GM21717 (cell line): ENCODE data around the gene ZFPM1.
A peak's percentile ranks its signal among the peaks of the same experiment; 100 is the strongest.

Experiments used
- ATAC-seq: cut with Tn5 transposase; IDR thresholded peaks from one replicate; pipeline ENCODE4 v1.9.1; 2021; ENCODE audit warnings: mild to moderate bottlenecking, moderate library complexity; ENCODE audit not compliant: unreplicated experiment

The ZFPM1 gene

GRCh38 chr16:88558457-88559442, 105.7 kb downstream of the ZFPM1 start:
- ATAC-seq = no peak

- ATAC-seq = no peak
These were observed 107.8 kb downstream of the ZFPM1 start for GRCh38 chr16:88560714-88561484.

DNA sequence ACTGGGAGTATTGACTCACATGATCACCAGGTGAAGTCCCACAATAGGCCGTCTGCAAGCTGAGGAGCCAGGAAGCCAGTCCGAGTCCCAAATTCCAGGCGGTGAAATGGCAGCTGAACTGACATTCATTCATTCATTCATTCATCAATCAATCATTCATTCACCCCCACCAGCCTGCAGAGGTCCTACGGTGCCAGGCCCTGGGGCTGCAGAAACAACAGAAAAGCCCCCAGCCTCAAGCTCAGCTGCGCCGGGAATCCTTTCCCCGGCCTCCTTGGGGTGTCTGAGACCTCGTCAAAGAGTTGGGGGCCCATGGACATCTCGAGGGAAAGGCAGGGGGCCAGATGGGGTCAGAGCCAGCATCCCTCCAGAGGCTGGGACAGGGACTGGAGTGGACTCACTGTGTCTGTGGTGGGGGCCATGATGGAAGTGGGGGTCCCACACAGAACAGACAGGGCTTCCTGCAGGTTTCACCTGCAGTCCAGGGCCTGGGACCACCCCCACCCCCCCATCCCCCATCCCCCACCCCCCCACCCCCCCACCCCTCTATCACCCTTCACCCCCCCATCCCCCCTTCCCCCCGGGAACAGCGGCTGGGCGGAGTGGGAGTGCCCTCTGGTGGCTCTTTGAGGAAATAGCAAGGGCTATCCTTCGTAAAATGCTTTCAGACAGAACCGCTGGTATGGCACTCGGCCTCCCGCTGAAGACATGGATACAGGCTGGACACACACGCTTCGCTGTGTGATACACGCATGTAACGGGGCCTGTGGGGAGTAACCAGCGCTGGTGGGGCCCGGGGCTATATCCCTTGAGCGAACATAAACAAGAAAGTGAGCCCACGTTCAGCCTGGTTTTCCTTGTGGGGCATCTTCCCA, 108.6 kb downstream of the ZFPM1 start:
- ATAC-seq = no peak

DNA sequence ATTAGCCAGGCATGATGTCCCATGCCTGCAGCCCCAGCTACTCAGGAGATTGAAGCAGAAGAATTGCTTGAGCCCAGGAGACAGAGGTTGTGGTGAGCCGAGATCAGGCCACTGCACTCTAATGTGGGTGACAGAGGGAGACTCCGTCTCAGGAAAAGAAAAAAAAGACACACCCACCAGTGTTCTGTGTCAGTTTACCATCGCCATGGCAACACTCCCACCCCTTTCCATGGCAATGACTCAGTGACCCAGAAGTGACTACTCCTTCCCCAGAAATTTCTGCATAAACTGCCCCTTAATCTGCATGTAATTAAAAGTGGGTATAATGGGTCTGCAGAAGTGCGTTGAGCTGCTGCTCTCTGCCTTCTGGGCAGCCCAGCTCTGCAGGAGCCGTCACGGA, 113.1 kb downstream of the ZFPM1 start:
- ATAC-seq = no peak

- ATAC-seq = peak; percentile 0
These were observed 115.9 kb downstream of the ZFPM1 start for GRCh38 chr16:88568710-88569613.

- peak; percentile 16 for ATAC-seq
These were observed 116.5 kb downstream of the ZFPM1 start for GRCh38 chr16:88569614-88569984.

DNA sequence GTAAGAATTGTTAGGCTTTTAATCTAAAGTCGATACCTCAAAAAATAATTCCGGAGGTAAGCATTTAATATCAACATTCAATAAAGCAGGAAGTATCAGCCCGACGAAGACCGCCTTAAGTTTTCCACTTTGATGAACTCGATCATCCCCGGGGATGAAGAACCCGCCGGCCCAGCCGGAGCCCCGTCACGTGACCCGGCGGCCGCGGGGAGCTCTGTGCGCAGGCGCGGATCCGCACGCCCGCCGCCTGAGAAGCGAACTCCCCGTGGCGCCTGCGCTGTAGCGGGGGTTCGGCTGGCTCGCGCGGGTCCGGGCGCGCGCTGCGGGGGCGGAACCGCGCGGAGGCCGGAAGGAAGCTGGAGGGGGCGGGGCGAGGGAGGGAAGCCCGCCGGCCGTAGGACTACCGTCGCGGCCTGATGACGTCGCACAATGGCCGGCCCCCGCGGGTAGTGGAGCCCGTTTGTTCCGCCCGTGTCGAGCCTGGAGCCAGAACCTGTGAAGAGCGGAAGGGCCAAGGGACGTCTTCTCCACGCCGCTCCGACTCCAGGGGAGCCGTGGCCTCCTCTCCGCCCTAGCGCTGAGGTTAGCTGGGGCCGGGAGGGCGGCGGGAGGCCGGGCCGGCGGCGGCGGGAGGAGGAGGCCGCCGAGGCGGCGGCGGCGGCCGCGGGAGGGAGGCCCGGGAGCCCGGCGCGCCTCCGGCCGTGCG, 117.1 kb downstream of the ZFPM1 start, which contains the start of gene ZC3H18:
TSS of gene ZC3H18 (plus strand) at position 419 of the 706 bp plus-strand sequence. CDS start 6,721 bp downstream, outside the sequence.
- peak; percentile 53 for ATAC-seq

- ATAC-seq = no peak
These were observed 117.6 kb downstream of the ZFPM1 start for GRCh38 chr16:88570691-88571092.

GRCh38 chr16:88575251-88575650, 122.2 kb downstream of the ZFPM1 start:
- no peak for ATAC-seq

- ATAC-seq = no peak
These were observed 123.2 kb downstream of the ZFPM1 start for GRCh38 chr16:88576307-88576706.

- no peak for ATAC-seq
These were observed 124.1 kb downstream of the ZFPM1 start for GRCh38 chr16:88577166-88577565.

DNA sequence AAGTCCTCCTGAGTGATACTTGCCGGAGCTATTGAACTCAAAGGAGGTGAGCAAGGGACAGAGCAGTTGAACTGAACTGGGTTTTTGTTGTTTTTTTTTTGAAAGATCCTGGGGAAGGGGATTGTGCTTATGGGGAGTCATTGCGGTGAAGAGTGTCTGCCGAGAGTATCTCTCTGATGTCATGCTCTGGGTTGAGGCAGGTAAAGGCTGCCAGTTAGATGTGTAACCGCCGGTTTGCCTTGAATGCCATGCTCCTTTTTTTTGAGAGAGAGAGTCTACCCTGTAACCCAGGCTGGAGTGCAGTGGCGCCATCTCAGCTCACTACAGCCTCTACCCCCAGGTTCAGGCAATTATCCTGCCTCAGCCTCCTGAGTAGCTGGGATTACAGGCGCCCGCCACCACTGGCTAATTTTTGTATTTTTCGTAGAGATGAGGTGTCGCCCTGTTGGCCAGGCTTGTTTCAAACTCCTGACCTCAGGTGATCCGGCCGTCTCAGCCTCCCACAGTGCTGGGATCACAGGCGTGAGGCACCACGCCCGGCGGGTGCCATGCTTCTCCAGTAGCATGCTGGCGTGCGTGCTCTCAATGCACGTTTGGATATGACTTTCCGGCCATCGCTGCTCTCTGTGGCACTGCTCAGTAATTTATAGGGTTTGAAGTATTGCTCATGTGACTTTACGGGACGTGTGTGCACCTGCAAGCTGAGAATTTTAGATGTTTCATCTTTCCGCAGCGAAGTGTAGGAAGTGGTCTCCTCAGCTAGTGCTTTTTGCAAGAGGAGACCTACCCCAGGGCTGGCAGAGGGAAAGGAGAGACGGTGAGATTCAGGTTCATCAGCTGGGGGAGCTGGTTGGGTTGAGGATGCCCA, 125.6 kb downstream of the ZFPM1 start:
- no peak for ATAC-seq

- ATAC-seq = no peak
These were observed 127.3 kb downstream of the ZFPM1 start for GRCh38 chr16:88580371-88580770.

DNA sequence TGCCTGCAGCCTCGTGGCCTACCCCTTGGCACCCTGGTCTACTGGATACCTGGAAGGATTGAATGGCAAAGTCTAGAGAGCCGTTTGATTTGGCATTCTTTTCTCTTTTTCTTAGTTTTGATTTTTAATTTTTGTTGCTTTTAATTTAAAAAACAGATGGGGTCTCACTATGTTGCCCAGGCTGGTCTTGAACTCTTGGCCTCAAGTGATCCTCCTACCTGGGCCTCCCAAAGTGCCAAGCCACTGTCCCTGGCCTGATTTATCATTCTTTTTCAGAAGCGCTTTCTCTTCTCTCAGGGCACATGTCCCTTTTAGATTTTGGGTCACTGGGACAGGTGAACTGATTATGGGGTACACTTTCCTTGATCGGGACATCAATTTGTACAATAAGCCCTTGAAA, 128.0 kb downstream of the ZFPM1 start:
- no peak for ATAC-seq

DNA sequence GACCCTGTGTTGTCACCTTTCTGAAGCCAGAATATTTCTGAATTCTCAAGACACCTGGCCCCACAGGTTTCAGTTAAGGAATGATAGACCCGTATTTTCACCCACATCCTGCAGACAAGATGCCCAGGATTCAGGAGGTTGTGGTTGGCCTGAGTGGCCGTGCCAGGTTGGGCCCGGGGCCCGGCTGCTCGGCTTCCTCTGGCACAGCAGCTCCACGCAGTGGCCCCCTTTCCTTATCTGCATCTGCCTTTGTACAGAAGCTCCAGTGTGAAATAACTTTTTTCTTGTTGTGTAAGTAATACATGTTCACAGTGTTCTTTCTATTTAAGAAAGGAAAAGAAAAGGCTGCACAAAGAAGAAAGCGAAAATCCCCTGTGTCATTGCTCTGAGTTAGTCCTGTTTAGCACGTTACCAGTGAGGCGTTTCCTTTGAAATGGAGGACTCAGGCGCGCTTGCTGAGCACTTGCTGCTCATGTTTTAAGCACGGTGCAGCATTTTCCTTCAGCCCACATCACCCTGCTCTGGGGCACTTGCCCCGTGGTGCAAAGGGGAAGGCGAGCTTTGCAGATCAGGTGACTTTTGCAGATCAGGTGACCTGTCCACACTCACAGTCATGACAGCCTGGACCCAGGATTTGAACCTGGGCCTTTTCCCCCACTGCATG, 130.0 kb downstream of the ZFPM1 start:
- ATAC-seq = no peak

DNA sequence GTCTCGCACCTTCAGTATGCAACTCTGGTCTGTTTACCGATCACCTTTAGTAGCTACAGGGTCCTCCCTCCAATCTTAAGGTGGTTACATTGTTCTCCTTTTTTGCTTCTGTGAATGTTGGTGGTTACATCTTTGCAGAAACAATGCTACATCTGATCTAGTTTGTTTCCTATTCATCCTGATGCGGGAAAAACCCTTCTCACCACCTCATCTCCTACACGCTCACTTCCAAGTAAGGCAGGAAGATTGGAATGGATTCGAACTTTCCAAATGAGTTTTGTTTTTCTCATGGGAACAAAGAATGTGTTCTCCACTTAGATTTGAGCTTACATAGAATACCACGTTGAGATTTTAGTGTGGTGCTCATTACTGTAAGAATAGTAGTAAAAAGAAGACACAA, 131.6 kb downstream of the ZFPM1 start:
- no peak for ATAC-seq

GRCh38 chr16:88585269-88585668, 132.2 kb downstream of the ZFPM1 start:
- no peak for ATAC-seq
